ENCODE results near the gene TIAM1.

TIAM1 gene

GRCh38 chr21:31299291-31300147, 44.5 kb downstream of the TIAM1 start:
- no peak overlapping the region for H3K4me3 ChIP-seq (ENCODE audit: low read depth, low read length)
- DNase-seq (ENCODE audit: low read depth), result no peak
- no peak for TF ChIP-seq CTCF (conservative IDR thresholded peaks at IDR 0.05; ENCODE audit: low read depth, low read length)

- no peak for DNase-seq (ENCODE audit: low read depth)
- no peak for TF ChIP-seq CTCF (conservative IDR thresholded peaks at IDR 0.05; ENCODE audit: low read depth, low read length)
- H3K4me3 ChIP-seq (ENCODE audit: low read depth, low read length), result no peak overlapping the region
These were observed 45.3 kb downstream of the TIAM1 start for GRCh38 chr21:31298618-31299269.

GRCh38 chr21:31297806-31298205, 46.3 kb downstream of the TIAM1 start:
- H3K4me3 ChIP-seq (ENCODE audit: low read depth, low read length), result no peak overlapping the region
- no peak for DNase-seq (ENCODE audit: low read depth)
- no peak for TF ChIP-seq CTCF (conservative IDR thresholded peaks at IDR 0.05; ENCODE audit: low read depth, low read length)

- DNase-seq (ENCODE audit: low read depth), result no peak
- no peak for TF ChIP-seq CTCF (conservative IDR thresholded peaks at IDR 0.05; ENCODE audit: low read depth, low read length)
- no peak overlapping the region for H3K4me3 ChIP-seq (ENCODE audit: low read depth, low read length)
These were observed 48.4 kb downstream of the TIAM1 start for GRCh38 chr21:31295676-31296075.

- no peak for DNase-seq (ENCODE audit: low read depth)
- TF ChIP-seq CTCF (conservative IDR thresholded peaks at IDR 0.05; ENCODE audit: low read depth, low read length), result no peak
- no peak overlapping the region for H3K4me3 ChIP-seq (ENCODE audit: low read depth, low read length)
These were observed 49.4 kb downstream of the TIAM1 start for GRCh38 chr21:31294691-31295090.

GRCh38 chr21:31293986-31294385, 50.1 kb downstream of the TIAM1 start:
- DNase-seq (ENCODE audit: low read depth), result peak; percentile 96
- TF ChIP-seq CTCF (conservative IDR thresholded peaks at IDR 0.05; ENCODE audit: low read depth, low read length), result no peak
- H3K4me3 ChIP-seq (ENCODE audit: low read depth, low read length), result no peak overlapping the region

Measured in choroid plexus epithelial cell (primary cell).